Measurements from ENCODE around the gene EFCC1. TPM values are rescaled to one million over a fixed set of nuclear protein-coding genes. Genes with fewer than 3 reads are reported as not detected.
A peak's percentile ranks its signal among the peaks of the same experiment; 100 is the strongest.

Gene EFCC1, protein sequence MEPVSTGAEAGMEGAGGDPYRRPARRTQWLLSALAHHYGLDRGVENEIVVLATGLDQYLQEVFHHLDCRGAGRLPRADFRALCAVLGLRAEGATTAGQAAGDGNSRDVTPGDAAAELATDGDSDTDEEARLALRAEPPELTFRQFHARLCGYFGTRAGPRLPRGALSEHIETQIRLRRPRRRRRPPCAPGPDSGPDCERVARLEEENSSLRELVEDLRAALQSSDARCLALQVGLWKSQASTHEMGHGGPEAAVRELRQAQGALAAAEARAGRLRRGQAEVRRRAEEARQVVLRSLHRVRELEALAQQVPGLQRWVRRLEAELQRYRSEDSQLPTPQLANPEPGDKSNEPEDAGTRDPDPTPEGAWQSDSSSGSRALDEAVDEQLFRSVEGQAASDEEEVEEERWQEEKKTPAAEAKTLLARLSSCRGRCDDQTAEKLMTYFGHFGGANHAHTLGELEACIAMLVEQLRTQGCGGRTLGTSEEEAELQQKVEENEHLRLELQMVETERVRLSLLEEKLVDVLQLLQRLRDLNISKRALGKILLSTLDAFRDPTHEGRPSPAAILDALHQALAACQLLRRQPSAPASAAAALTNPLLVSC
- polyA plus RNA-seq (2011; rRNA removed) (0.04 and 0.07 TPM in 2 replicates), polyA plus RNA-seq (2017; fragmentation: RNase III; extraction: RNeasy Plus Mini Kit Qiagen cat#74134 plus additional on column Dnase treatment) (not detected in 3 replicates), polyA minus RNA-seq (2011; rRNA and poly(A)+ RNA removed) (not detected in 2 replicates)
- 0.03 TPM in 2 replicates for polyA plus RNA-seq (2012; cell fraction: cytosol; rRNA removed)
- polyA plus RNA-seq (2012; cell fraction: nucleus; rRNA removed): 0.01 TPM in 1 of 2 replicates, not detected in the other

DNA sequence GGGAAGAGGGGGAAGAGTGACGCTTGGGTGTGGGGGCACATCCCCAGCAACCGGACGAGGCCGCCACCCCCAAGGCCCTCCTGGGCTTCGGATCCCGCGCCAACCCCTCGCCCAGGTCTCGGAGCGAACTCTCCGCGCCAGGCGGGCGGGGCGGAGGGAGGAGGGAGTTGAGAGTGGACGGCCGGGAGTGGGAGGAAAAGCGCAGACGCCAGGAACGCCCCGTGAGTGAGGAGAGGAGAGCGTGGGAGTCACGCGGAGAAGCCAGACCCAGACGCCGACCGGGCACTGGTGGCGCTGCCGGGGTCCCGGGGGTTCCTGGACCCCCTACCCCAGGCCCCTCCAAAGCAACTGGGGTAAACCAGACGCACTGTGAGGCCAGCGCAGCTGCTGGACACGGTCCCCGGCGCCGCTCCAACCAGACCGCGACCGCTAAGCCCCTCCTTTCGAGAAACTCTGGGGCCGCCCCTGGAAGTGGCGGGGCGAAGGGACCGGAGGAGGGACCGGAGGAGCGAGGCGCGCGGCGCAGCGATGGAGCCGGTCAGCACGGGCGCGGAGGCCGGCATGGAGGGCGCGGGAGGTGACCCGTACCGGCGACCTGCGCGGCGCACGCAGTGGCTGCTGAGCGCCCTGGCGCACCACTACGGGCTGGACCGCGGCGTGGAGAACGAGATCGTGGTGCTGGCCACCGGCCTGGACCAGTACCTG lies at the start of gene EFCC1:
TSS of gene EFCC1 (plus strand) at position 204 of the 705 bp plus-strand sequence. CDS start at position 529, 325 bp downstream.
- TF ChIP-seq CHD2 (IDR thresholded peaks at IDR 0.05; ENCODE audit: low read length, partially characterized antibody) (no peak), ZC3H11A (IDR thresholded peaks at IDR 0.05) (no peak), TFCP2L1 (CRISPR knock-in tag; IDR thresholded peaks at IDR 0.05) (no peak), REST (IDR thresholded peaks at IDR 0.05) (no peak), NFE2L2 (conservative IDR thresholded peaks at IDR 0.05; ENCODE audit: low read length) (no peak), FOXS1 (CRISPR knock-in tag; IDR thresholded peaks at IDR 0.05) (no peak), BCL3 (IDR thresholded peaks at IDR 0.05) (no peak), RNF2 (IDR thresholded peaks at IDR 0.05; ENCODE audit: borderline replicate concordance, low read depth) (no peak), KDM5A (IDR thresholded peaks at IDR 0.05) (no peak), GATA3 (IDR thresholded peaks at IDR 0.05; ENCODE audit: borderline replicate concordance) (no peak), POLR2AphosphoS2 (conservative IDR thresholded peaks at IDR 0.05; ENCODE audit: low read length) (no peak), FOSB (CRISPR knock-in tag; IDR thresholded peaks at IDR 0.05) (no peak), MYC (IDR thresholded peaks at IDR 0.05; ENCODE audit: borderline replicate concordance, low read length) (no peak), ESRRA (IDR thresholded peaks at IDR 0.05; ENCODE audit: borderline replicate concordance, low read length) (no peak), CHD4 (IDR thresholded peaks at IDR 0.05; ENCODE audit: borderline replicate concordance) (no peak), RARB (CRISPR knock-in tag; IDR thresholded peaks at IDR 0.05) (no peak)
- TF ChIP-seq, protein P1, sequence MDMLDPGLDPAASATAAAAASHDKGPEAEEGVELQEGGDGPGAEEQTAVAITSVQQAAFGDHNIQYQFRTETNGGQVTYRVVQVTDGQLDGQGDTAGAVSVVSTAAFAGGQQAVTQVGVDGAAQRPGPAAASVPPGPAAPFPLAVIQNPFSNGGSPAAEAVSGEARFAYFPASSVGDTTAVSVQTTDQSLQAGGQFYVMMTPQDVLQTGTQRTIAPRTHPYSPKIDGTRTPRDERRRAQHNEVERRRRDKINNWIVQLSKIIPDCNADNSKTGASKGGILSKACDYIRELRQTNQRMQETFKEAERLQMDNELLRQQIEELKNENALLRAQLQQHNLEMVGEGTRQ (IDR thresholded peaks at IDR 0.05): no peak
- TF ChIP-seq, protein P2, sequence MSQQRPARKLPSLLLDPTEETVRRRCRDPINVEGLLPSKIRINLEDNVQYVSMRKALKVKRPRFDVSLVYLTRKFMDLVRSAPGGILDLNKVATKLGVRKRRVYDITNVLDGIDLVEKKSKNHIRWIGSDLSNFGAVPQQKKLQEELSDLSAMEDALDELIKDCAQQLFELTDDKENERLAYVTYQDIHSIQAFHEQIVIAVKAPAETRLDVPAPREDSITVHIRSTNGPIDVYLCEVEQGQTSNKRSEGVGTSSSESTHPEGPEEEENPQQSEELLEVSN (IDR thresholded peaks at IDR 0.05; ENCODE audit: borderline replicate concordance, low read depth): no peak
- peak within 1 kb of the TSS; percentile 77 for H3K4me2 ChIP-seq
- WGBS (ENCODE audit: missing lambda C conversion rate): 0% methylated on average over 5 of the region's 74 CpGs
- H3K9me3 ChIP-seq: no peaks in the 10 kb centered on the region
- H3K4me1 ChIP-seq: no peaks in the 10 kb centered on the region
- ChIA-PET CTCF (no interaction called here), POLR2A (no interaction called here)
- DNase-seq (ENCODE audit: low read depth in 1 of 2, low spot score in 1 of 2) (no peak), FAIRE-seq (no peak), ATAC-seq (peak; percentile 20 to 61; a peak in 4 of 6 replicates)
- no peak within 1 kb of the TSS for H3K27ac ChIP-seq
- H3K4me3 ChIP-seq: peak within 1 kb of the TSS; percentile 38
